Muscle of leg (tissue), 11 donors: ENCODE data around the gene SETD2. TPM values are rescaled to one million over a fixed set of nuclear protein-coding genes. Genes with fewer than 3 reads are reported as not detected.

Experiments used
- DNase-seq: peaks from one replicate; pipeline ENCODE4 v3.0.0; 2013
- H3K27ac ChIP-seq: one replicate; pipeline ENCODE4 v1.5.1; 2013; ENCODE audit warnings: mild to moderate bottlenecking, low read length, control low read depth
- H3K27me3 ChIP-seq: one replicate; pipeline ENCODE4 v1.6.1; 2013; ENCODE audit warnings: low read length; ENCODE audit not compliant: control insufficient read depth, insufficient read depth
- H3K36me3 ChIP-seq: one replicate; pipeline ENCODE4 v1.6.1; 2013; ENCODE audit warnings: low read length; ENCODE audit not compliant: control insufficient read depth, insufficient read depth
- H3K4me1 ChIP-seq: one replicate; pipeline ENCODE4 v1.6.1; 2013; ENCODE audit warnings: low read length; ENCODE audit not compliant: control insufficient read depth, insufficient read depth
- H3K4me3 ChIP-seq: one replicate; pipeline ENCODE4 v1.5.1; 2013; ENCODE audit warnings: low read length, control low read depth
- H3K9me3 ChIP-seq: replicated peaks from 2 replicates; pipeline ENCODE4 v1.6.1; 2013; ENCODE audit warnings: low read depth, low read length; ENCODE audit not compliant: control insufficient read depth
- WGBS: methylation state at CpG from one replicate; pipeline ENCODE4 v1.1.5; 2013; ENCODE audit warnings: missing lambda C conversion rate; ENCODE audit not compliant: insufficient coverage; 5-methylcytosine and 5-hydroxymethylcytosine counted together
- polyA plus RNA-seq, 8 donors: library from polyadenylated mRNA; unstranded; fragments of 120-200 nt; gene quantifications; one replicate each; pipeline versions ENCODE4 v1.2.1 to v1.2.3, GENCODE V29; 2013; ENCODE audit warnings: inconsistent platforms in 1 of 8, low replicate concordance in 1 of 8; ENCODE audit not compliant: insufficient read length in 8 of 8, insufficient read depth in 1 of 8
- total RNA-seq: library from RNA; stranded (reverse); fragments of 120-200 nt; gene quantifications from one replicate; pipeline ENCODE4 v1.2.4, GENCODE V29; 2013

SETD2 gene
- total and polyA plus RNA-seq, 9 donors = 26.1 to 46.1 (median 38.5) TPM

DNA sequence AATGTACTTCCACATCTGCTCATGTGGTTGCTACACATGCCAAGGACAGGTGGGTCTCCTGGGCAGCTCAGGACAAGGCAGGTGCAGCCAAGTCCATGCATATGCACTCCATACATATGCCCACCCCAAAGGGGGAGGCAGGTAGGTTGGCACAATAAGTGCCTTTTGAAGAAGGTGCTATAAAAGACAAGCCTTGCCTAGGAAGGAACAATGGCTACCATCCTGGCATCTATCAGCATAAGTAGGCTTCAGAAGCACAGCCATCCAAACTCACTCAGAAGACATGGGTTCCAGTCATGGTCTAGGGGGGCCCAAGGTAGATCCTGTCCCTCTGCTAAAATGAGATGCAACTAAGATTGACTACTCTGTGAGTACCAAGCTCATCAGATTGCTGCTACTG is 149.9 kb downstream of the SETD2 start:
- peak; percentile 1 for DNase-seq
- Histone ChIP-seq H3K27me3 (no peaks in the 10 kb centered on the region), H3K4me3 (no peak overlapping the region), H3K27ac (no peak overlapping the region), H3K4me1 (peaks cover 12% of the 10 kb centered on the region), H3K9me3 (no peaks in the 10 kb centered on the region), H3K36me3 (peaks cover 57% of the 10 kb centered on the region)

GRCh38 chr3:47013231-47013630 is 150.7 kb downstream of the SETD2 start:
- peaks cover 14% of the 10 kb centered on the region for H3K4me1 ChIP-seq
- H3K4me3 ChIP-seq = no peak overlapping the region
- DNase-seq = peak; percentile 1
- no peak overlapping the region for H3K27ac ChIP-seq
- H3K27me3 ChIP-seq = no peaks in the 10 kb centered on the region
- H3K36me3 ChIP-seq = peaks cover 49% of the 10 kb centered on the region
- H3K9me3 ChIP-seq = no peaks in the 10 kb centered on the region
- no CpG with 5 or more reads among the region's 3 CpGs for WGBS

DNA sequence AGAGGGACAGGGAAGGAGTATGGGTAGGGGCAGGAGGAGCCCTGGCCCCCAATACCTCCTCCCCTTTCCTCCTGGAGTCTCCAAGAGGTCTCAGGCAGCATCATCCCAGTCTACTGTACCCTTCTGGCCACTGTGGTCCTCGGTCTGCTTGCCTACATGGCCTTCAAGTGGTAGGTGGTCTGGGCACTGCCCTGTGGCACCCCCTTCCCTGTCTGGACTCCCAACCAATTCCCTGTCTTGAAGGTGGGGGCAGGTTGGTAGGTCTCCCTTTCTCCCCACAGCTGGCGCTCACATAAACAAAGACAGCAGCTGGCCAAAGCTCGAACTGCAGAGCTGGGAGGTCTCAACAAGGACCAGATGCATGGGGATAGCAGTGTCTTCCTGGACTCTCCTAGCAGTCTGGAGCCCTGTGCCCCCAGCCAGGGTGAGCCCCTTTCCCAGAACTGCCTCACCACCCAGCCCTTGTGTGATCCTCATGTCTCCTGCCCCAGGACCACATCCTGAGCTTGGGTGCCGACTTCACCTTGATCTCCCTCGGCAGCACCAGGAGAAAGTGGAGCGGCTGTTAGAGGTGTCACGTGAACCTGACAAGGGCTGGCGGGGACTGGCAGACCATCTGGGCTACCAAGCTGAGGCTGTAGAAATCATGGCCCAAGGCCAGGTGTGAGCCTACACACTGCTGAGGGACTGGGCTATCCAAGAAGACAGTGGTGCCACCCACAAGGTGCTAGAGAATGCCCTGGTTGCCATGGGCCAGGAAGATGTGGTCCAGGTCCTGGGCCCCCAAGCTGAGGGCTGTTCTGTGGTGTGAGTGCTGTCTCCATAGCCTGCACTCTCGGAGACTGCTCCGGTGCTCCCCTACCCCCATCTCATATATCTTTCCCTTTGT is 151.3 kb downstream of the SETD2 start:
- no peak overlapping the region for H3K27ac ChIP-seq
- H3K36me3 ChIP-seq = peaks cover 44% of the 10 kb centered on the region
- peak; percentile 8 for DNase-seq
- no peaks in the 10 kb centered on the region for H3K27me3 ChIP-seq
- peaks cover 14% of the 10 kb centered on the region for H3K4me1 ChIP-seq
- H3K4me3 ChIP-seq = no peak overlapping the region
- WGBS = 87% methylated on average over 6 of the region's 10 CpGs
- H3K9me3 ChIP-seq = no peaks in the 10 kb centered on the region

- Histone ChIP-seq H3K4me1 (peaks cover 14% of the 10 kb centered on the region), H3K9me3 (no peaks in the 10 kb centered on the region), H3K4me3 (no peak overlapping the region), H3K36me3 (peaks cover 33% of the 10 kb centered on the region), H3K27ac (no peak overlapping the region), H3K27me3 (no peaks in the 10 kb centered on the region)
- 79% methylated on average over 4 of the region's 6 CpGs for WGBS
- peak; percentile 2 for DNase-seq
These were observed 152.5 kb downstream of the SETD2 start for GRCh38 chr3:47011371-47011770.

- Histone ChIP-seq H3K4me1 (peaks cover 14% of the 10 kb centered on the region), H3K27ac (no peak overlapping the region), H3K27me3 (no peaks in the 10 kb centered on the region), H3K9me3 (no peaks in the 10 kb centered on the region), H3K36me3 (peaks cover 31% of the 10 kb centered on the region), H3K4me3 (no peak overlapping the region)
- no peak for DNase-seq
- WGBS = 92% methylated on average over 4 of the region's 5 CpGs
These were observed 153.0 kb downstream of the SETD2 start for GRCh38 chr3:47010910-47011309.

DNA sequence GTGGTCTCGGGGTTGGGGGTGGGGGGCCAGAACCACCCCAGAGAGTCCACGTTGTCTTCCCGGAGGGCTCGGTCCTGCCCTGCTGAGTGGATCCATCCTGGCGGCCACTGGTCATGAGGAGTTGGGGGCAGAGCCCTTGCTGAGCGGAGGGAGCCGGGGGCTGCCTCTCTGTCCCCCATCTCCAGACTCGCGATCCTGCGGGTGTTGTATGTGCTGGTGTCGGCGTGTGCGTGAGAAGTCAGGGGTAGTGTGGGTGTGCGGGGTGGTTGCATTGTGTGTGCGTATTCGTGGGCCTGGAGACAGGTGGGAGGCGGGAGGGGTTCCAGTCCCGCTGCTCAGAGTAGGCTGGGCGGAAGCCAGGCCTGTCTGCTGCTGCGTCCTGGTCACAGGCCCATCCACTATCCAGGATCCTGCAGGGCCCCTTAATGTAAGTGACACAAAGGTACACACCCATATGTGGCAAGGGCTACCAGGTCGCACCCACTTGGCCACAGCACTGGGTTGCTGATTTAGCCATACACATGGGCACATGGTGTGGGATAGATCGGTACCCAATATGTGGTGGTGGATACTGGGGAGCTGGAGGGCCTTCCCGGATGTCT is 153.7 kb downstream of the SETD2 start:
- DNase-seq = peak; percentile 37
- H3K27me3 ChIP-seq = no peaks in the 10 kb centered on the region
- peak overlapping the region; percentile 69 for H3K4me3 ChIP-seq
- 49% methylated on average over 17 of the region's 23 CpGs for WGBS
- peak overlapping the region; percentile 87 for H3K27ac ChIP-seq
- peaks cover 29% of the 10 kb centered on the region for H3K36me3 ChIP-seq
- peaks cover 14% of the 10 kb centered on the region for H3K4me1 ChIP-seq
- no peaks in the 10 kb centered on the region for H3K9me3 ChIP-seq

DNA sequence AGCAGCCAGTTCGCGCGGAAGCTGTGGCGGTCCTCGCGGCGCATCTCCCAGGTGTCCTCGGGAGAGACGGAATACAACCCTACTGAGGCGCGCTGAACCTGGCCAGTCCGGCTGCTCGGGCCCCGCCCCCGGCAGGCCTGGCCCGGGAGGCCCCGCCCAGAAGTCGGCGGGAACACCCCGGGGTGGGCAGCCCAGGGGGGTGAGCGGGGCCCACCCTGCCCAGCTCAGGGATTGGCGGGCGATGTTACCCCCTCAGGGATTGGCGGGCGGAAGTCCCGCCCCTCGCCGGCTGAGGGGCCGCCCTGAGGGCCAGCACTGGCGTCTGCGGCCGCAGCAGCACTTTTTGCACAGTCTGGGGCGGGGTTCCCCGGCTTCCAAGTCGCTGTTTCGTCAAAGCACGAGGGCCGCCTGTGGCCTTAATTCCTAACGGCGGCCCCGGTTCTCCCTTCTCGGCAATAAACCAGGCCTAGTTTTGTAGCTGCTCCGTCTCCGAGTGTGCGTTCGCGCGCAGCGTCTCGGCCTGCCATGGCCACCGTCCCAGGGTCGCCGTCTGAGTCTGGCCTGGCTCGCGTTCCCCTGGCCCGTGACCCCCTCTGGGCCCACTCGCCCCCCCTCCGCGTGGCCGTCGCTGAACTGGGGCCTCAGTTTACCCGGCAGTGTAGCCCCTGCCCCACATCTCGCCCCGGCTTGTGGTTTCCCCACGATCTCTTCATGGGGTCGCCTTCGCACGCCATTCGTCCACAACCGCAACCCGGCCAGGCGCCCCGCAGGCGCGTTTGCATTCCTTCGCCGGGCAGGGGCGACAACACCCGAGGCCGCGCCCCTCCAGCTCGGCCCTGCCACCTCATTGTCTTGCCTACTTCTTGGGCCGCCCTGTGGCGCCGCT is 154.4 kb downstream of the SETD2 start:
- under 1% methylated on average over 85 of the region's 85 CpGs for WGBS
- Histone ChIP-seq H3K27ac (peak overlapping the region; percentile 87), H3K4me3 (peak overlapping the region; percentile 69), H3K27me3 (no peaks in the 10 kb centered on the region), H3K4me1 (peaks cover 14% of the 10 kb centered on the region), H3K36me3 (peaks cover 29% of the 10 kb centered on the region), H3K9me3 (no peaks in the 10 kb centered on the region)
- peak; percentile 96 for DNase-seq

GRCh38 chr3:47008851-47009224 is 155.1 kb downstream of the SETD2 start:
- Histone ChIP-seq H3K4me3 (peak overlapping the region; percentile 69), H3K27ac (no peak overlapping the region), H3K27me3 (no peaks in the 10 kb centered on the region), H3K4me1 (peaks cover 14% of the 10 kb centered on the region), H3K9me3 (no peaks in the 10 kb centered on the region), H3K36me3 (peaks cover 27% of the 10 kb centered on the region)
- 18% methylated on average over 10 of the region's 23 CpGs for WGBS
- no peak for DNase-seq

- no peak for DNase-seq
- Histone ChIP-seq H3K27ac (no peak overlapping the region), H3K27me3 (no peaks in the 10 kb centered on the region), H3K36me3 (peaks cover 22% of the 10 kb centered on the region), H3K4me3 (no peak overlapping the region), H3K9me3 (no peaks in the 10 kb centered on the region), H3K4me1 (peaks cover 14% of the 10 kb centered on the region)
- WGBS = 94% methylated on average over 6 of the region's 13 CpGs
These were observed 155.6 kb downstream of the SETD2 start for GRCh38 chr3:47008234-47008796.
